HFF-Myc (cell line): Measurements from ENCODE around the gene XRCC3.

Experiments used
- DNase-seq: peaks from one replicate; pipeline ENCODE4 v3.0.0-alpha.2; 2011; ENCODE audit warnings: low read depth; ENCODE audit errors: extremely low read depth
- H3K4me3 ChIP-seq: replicated peaks from 2 replicates; pipeline ENCODE4 v1.5.1; 2011; ENCODE audit warnings: low read depth, mild to moderate bottlenecking, control low read depth, low read length
- TF ChIP-seq, protein P1 (sequence below): IDR thresholded peaks from 2 replicates; pipeline ENCODE4 v1.5.1; 2012; ENCODE audit warnings: mild to moderate bottlenecking, low read depth, low read length, control low read depth; ENCODE audit errors: missing control alignments

The XRCC3 gene

DNA sequence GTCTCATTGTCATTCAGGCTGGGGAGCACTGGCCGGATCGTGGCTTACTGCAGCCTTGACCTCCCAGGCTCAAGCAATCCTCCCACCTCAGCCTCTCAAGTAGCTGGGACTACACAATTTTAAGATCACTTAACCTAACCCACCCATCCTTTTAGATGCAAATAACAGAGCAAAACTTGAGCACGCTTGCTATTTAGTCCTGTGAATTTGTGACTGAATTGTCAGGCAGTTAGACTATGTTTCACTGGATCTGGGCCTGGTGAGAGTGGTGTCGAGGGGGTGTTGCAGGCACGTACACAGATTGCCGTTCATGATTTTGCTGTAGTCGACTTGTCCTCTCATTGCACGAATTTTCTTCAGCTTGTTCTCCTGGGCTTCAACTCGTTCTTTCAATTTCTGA, 38.5 kb upstream of the XRCC3 start:
- no peak overlapping the region for H3K4me3 ChIP-seq
- DNase-seq: no peak
- TF ChIP-seq, protein P1, sequence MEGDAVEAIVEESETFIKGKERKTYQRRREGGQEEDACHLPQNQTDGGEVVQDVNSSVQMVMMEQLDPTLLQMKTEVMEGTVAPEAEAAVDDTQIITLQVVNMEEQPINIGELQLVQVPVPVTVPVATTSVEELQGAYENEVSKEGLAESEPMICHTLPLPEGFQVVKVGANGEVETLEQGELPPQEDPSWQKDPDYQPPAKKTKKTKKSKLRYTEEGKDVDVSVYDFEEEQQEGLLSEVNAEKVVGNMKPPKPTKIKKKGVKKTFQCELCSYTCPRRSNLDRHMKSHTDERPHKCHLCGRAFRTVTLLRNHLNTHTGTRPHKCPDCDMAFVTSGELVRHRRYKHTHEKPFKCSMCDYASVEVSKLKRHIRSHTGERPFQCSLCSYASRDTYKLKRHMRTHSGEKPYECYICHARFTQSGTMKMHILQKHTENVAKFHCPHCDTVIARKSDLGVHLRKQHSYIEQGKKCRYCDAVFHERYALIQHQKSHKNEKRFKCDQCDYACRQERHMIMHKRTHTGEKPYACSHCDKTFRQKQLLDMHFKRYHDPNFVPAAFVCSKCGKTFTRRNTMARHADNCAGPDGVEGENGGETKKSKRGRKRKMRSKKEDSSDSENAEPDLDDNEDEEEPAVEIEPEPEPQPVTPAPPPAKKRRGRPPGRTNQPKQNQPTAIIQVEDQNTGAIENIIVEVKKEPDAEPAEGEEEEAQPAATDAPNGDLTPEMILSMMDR: no peak

DNA sequence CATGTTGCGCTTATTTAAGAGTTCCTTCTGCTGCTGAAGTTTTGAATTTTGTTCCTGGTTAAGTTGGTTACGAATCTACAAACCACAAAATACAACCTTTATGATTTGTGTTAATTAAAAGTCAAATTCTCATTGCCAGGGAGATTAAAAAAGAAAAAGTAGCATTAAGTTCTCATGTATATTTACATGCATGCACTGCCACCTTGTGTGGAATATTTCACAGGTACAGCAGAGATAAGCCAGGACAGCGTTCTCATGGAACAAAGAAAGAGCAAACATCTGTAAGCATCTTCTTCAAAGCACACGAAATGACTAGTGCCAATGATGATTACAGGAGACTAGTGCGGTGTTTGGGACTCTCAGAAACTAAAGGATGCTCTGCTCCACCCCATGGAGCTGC, 34.6 kb upstream of the XRCC3 start:
- TF ChIP-seq, protein P1: no peak
- no peak for DNase-seq
- no peak overlapping the region for H3K4me3 ChIP-seq

DNA sequence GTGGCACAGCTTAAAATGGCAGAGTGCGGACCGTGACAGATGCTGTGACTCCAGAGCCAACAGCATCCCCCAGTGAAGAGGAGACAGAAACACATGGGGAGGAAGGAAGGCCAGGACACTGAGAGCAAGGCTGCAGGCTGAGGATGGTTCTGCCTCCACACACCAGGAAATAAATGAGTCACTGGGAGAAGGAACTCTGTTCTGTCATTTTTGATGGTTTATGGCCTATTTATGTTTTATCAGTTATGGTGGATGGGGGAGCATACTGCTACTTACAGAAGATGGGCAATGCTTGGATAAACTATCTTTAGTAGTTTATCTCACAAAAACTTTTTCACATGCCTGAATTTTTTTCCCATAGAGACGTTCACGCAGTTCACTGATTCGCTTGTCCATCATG, 34.2 kb upstream of the XRCC3 start:
- TF ChIP-seq, protein P1: no peak
- no peak for DNase-seq
- H3K4me3 ChIP-seq: no peak overlapping the region

DNA sequence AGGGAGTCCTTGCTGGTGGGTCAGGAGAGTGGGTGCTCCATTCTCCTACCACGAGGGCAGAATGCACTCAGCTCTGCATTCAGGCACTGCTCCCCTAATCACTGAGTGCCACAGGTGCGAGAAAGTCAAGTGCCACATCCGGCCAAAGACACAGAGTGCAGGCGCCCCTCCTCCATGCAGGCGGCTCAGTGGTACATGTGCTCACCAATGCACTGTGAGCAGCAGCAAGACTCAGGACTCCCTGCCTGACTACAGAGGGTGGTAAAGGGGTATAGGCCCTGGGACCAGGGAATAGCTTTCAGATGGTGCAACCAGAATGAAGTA, 33.2 kb upstream of the XRCC3 start:
- TF ChIP-seq, protein P1: no peak
- DNase-seq: no peak
- no peak overlapping the region for H3K4me3 ChIP-seq

DNA sequence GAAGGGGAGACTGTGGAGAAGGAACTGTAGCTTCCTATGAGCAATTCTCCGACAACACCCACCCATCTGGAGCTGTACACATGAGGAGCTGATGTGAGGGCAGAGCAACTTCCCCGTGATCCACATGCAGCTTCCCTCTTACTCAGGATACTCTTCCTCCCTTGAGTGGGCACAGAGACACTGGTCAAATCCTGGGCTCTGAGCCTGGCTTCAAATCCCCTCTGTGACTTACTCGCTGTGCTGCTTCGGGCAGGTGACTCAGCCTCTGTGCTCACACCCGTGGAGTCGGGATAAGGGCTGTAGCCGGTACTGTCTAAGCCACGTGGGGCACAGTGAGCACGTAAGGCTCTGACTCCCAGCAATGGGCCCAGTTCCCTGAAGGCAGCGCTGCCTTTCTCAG, 31.4 kb upstream of the XRCC3 start:
- no peak for DNase-seq
- no peak overlapping the region for H3K4me3 ChIP-seq
- TF ChIP-seq, protein P1: no peak

DNA sequence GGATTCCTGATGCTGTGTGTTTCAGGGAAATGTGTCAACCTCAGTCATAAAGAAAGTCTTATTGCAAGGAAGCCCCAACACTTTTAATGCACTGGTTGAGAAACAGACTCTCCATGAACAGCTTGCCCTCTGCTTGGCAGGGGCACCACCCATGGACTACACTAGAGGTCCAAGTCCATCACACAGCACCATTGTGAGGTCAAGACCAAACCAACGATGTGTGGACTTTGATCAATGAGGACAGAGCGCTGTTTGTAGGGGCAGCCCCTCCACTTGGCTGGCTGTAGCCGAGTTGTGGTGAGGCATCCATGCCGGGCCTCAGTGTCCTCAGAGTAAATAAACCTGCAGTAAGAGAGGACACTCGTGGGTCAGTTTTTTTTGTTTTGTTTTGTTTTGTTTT, 30.2 kb upstream of the XRCC3 start:
- TF ChIP-seq, protein P1: no peak
- no peak overlapping the region for H3K4me3 ChIP-seq
- no peak for DNase-seq

DNA sequence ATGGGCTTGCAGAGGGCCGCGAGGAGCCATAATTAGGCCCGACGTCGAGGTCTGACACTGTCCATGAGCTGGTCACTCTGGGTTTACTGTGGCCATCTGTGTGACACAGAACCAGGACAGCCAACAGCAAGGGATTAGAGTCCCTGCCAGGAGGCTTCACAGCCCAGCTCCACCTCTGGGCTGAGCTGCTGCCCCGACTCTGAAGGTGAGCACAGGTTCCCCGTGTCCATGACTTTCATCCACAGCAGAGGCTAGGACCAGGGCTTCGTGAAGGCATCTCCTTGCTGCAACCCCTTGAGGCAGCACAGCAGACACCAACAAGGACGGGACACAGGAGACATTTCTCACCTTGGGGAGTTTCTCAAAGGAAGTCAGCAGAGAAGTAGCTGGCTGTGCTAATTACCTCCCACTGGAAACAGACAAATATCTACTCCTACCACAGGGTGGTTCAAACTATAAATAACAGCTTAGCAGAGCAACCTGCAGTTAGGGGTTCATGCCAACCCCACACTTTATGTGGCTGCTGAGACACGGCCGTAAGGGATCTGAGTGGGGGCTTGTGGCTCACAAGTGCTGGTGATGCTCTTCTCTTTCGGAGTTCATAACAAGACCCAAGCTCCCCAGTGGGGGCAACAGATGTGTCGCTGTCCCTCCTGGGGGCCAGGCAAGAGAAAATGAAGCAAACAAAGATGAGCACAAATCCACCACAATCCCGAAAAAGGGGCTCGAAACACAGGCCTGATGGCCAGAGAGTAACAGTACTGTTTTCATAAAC, 29.6 kb upstream of the XRCC3 start:
- DNase-seq: no peak

More for the DNA sequence above, 29.6 kb upstream of the XRCC3 start:
- no peak overlapping the region for H3K4me3 ChIP-seq
- TF ChIP-seq, protein P1: no peak
